GM23338 (cell line): Measurements from ENCODE around the gene B3GALNT1. TPM values are rescaled to one million over a fixed set of nuclear protein-coding genes. Genes with fewer than 3 reads are reported as not detected.

Experiments used
- ATAC-seq: fragments of 200-7000 bp; cut with Tn5 transposase; 3 replicates; pipeline ENCODE4 v1.9.1; 2020
- DNase-seq: peaks from one replicate; pipeline ENCODE4 v3.0.0-alpha.2; 2015; ENCODE audit warnings: low spot score
- H2AFZ ChIP-seq: fragments of 200-600 bp; sonication (generic); 2 replicates; pipeline ENCODE4 v1.8.0; 2016; ENCODE audit warnings: antibody characterized with exemption, mild to moderate bottlenecking, moderate library complexity
- H3F3A ChIP-seq: fragments of 200-600 bp; sonication (generic); replicated peaks from 2 replicates; pipeline ENCODE4 v1.8.0; 2017; ENCODE audit warnings: antibody characterized with exemption, mixed run types, low read depth
- H3K27ac ChIP-seq: fragments of 200-600 bp; sonication (generic); 2 replicates; pipeline ENCODE4 v1.6.1; 2016; ENCODE audit warnings: low read depth
- H3K27me3 ChIP-seq: fragments of 200-600 bp; sonication (generic); 2 replicates; pipeline ENCODE4 v1.8.0; 2016; ENCODE audit warnings: mild to moderate bottlenecking, mixed run types, moderate library complexity; ENCODE audit not compliant: insufficient read depth
- H3K36me3 ChIP-seq: fragments of 200-600 bp; sonication (generic); 2 replicates; pipeline ENCODE4 v1.8.0; 2016; ENCODE audit warnings: mild to moderate bottlenecking; ENCODE audit not compliant: insufficient read depth
- H3K4me1 ChIP-seq: fragments of 200-600 bp; sonication (generic); 2 replicates; pipeline ENCODE4 v1.8.0; 2016; ENCODE audit warnings: mild to moderate bottlenecking, moderate library complexity; ENCODE audit not compliant: insufficient read depth
- H3K4me2 ChIP-seq: fragments of 200-600 bp; sonication (generic); 2 replicates; pipeline ENCODE4 v1.7.1; 2017; ENCODE audit warnings: mixed run types
- H3K4me3 ChIP-seq: fragments of 200-600 bp; sonication (generic); 2 replicates; pipeline ENCODE4 v1.6.1; 2016; ENCODE audit warnings: mixed run types
- H3K79me2 ChIP-seq: fragments of 200-600 bp; sonication (generic); replicated peaks from 2 replicates; pipeline ENCODE4 v1.8.0; 2017; ENCODE audit warnings: mild to moderate bottlenecking; ENCODE audit not compliant: insufficient read depth
- H3K9me2 ChIP-seq: fragments of 200-600 bp; sonication (generic); 2 replicates; pipeline ENCODE4 v1.8.0; 2017; ENCODE audit not compliant: insufficient read depth
- H4K20me1 ChIP-seq: fragments of 200-600 bp; sonication (generic); replicated peaks from 2 replicates; pipeline ENCODE4 v1.8.0; 2017; ENCODE audit warnings: mild to moderate bottlenecking; ENCODE audit not compliant: insufficient read depth
- H3K27ac Mint-ChIP-seq: 2 replicates; pipeline ENCODE4 v1.8.0; 2020; ENCODE audit warnings: inconsistent platforms, mild to moderate bottlenecking, moderate library complexity, mixed read lengths
- H3K27me3 Mint-ChIP-seq: 3 replicates; pipeline ENCODE4 v1.8.0; 2022; ENCODE audit warnings: low read depth, mild to moderate bottlenecking, moderate library complexity, mixed read lengths, inconsistent platforms; ENCODE audit not compliant: insufficient read depth, poor library complexity
- H3K36me3 Mint-ChIP-seq: 3 replicates; pipeline ENCODE4 v1.8.0; 2021; ENCODE audit warnings: low read depth, mild to moderate bottlenecking, inconsistent platforms, moderate library complexity, mixed read lengths
- H3K4me1 Mint-ChIP-seq: 3 replicates; pipeline ENCODE4 v1.8.0; 2020; ENCODE audit warnings: mild to moderate bottlenecking, inconsistent platforms, mixed read lengths
- H3K4me3 Mint-ChIP-seq: 3 replicates; pipeline ENCODE4 v1.8.0; 2021; ENCODE audit warnings: moderate library complexity, mild to moderate bottlenecking, inconsistent platforms, mixed read lengths
- H3K9me3 Mint-ChIP-seq: 3 replicates; pipeline ENCODE4 v1.8.0; 2020; ENCODE audit warnings: moderate library complexity, mild to moderate bottlenecking, inconsistent platforms, mixed read lengths
- CREB1 ChIP-seq: fragments of 250-450 bp; sonication (Bioruptor Pico); IDR thresholded peaks from 2 replicates; pipeline ENCODE4 v1.5.0; 2020; ENCODE audit warnings: low read depth, mild to moderate bottlenecking, moderate library complexity
- EZH2 ChIP-seq: fragments of 200-600 bp; sonication (generic); IDR thresholded peaks from one replicate; pipeline ENCODE4 v1.8.0; 2017; ENCODE audit warnings: antibody characterized with exemption, mild to moderate bottlenecking, low read depth; ENCODE audit not compliant: unreplicated experiment
- EZH2phosphoT487 ChIP-seq: fragments of 200-600 bp; sonication (generic); IDR thresholded peaks from one replicate; pipeline ENCODE4 v1.8.1; 2018; ENCODE audit warnings: antibody characterized with exemption; ENCODE audit not compliant: unreplicated experiment
- JUNB ChIP-seq: IDR thresholded peaks from one replicate; pipeline ENCODE4 v1.6.1; 2016; ENCODE audit warnings: antibody characterized with exemption; ENCODE audit not compliant: unreplicated experiment
- NANOG ChIP-seq: IDR thresholded peaks from 2 replicates; pipeline ENCODE4 v1.6.1; 2016; ENCODE audit warnings: antibody characterized with exemption, borderline replicate concordance
- POLR2AphosphoS5 ChIP-seq: IDR thresholded peaks from 2 replicates; pipeline ENCODE4 v1.6.1; 2016; ENCODE audit warnings: antibody characterized with exemption, low read depth
- STAT1 ChIP-seq: IDR thresholded peaks from one replicate; pipeline ENCODE4 v1.6.1; 2016; ENCODE audit warnings: antibody characterized with exemption; ENCODE audit not compliant: unreplicated experiment
- ZNF114 ChIP-seq: fragments of 250-450 bp; sonication (Bioruptor Pico); IDR thresholded peaks from 2 replicates; pipeline ENCODE4 v1.5.0; 2020; ENCODE audit warnings: mild to moderate bottlenecking, moderate library complexity
- ZNF331 ChIP-seq: fragments of 250-450 bp; sonication (Bioruptor Pico); IDR thresholded peaks from 2 replicates; pipeline ENCODE4 v1.5.0; 2020; ENCODE audit warnings: low read depth, mild to moderate bottlenecking, moderate library complexity
- polyA plus RNA-seq: library from polyadenylated mRNA; unstranded; fragments of >200 nt; fragmentation: Nextera tagmentation; extraction: Ambion mirVana; gene quantifications from 2 replicates; pipeline ENCODE4 v1.2.1, GENCODE V29; 2016
- total RNA-seq: library from RNA; depleted of rRNA; stranded (reverse); fragments of >200 nt; shearing (Covaris generic); gene quantifications from 2 replicates; pipeline ENCODE4 v1.2.3, GENCODE V29; 2014
- TF ChIP-seq, protein P1 (sequence below): fragments of 250-450 bp; sonication (Bioruptor Pico); IDR thresholded peaks from 2 replicates; pipeline ENCODE4 v1.5.0; 2020; ENCODE audit warnings: mild to moderate bottlenecking, moderate library complexity
- TF ChIP-seq, protein P2 (sequence below): IDR thresholded peaks from 2 replicates; pipeline ENCODE4 v1.6.1; 2016; ENCODE audit warnings: antibody characterized with exemption
- TF ChIP-seq, protein P3 (sequence below): IDR thresholded peaks from one replicate; pipeline ENCODE4 v1.6.1; 2018; ENCODE audit warnings: antibody characterized with exemption; ENCODE audit not compliant: unreplicated experiment
- TF ChIP-seq, protein P4 (sequence below), 2 experiments: fragments of 200-600 bp in 1 of 2; sonication (generic) in 1 of 2; conservative IDR thresholded peaks; 2 replicates each; pipeline versions ENCODE4 v1.5.1 to v1.6.1; 2016 to 2017; ENCODE audit warnings: antibody characterized with exemption in 2 of 2, low read depth in 2 of 2, mild to moderate bottlenecking in 2 of 2, moderate library complexity in 1 of 2

Gene B3GALNT1
- total and polyA plus RNA-seq, 2 experiments from 2014 or later: 3.3 to 5.9 TPM

DNA sequence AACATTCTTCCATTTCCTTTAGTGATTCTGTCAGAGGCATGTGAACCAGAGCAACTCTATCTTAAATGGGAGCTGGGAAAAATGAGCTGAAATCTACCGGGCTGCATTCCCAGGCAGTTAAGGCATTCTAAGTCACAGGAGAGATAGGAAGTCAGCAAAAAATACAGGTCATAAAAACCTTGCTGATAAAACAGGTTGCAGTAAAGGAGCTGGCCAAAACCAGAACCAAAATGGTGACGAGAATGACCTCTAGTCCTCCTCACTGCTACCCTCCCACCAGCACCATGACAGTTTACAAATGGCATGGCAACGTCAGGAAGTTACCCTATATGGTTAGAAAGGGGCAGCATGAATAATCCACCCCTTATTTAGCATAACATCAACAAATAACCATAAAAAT is 66.4 kb downstream of the B3GALNT1 start (continued):
- no peak for TF ChIP-seq STAT1
- TF ChIP-seq POLR2AphosphoS5: no peak
- no peak for TF ChIP-seq ZNF114
- no peak for TF ChIP-seq EZH2
- TF ChIP-seq, protein P1, sequence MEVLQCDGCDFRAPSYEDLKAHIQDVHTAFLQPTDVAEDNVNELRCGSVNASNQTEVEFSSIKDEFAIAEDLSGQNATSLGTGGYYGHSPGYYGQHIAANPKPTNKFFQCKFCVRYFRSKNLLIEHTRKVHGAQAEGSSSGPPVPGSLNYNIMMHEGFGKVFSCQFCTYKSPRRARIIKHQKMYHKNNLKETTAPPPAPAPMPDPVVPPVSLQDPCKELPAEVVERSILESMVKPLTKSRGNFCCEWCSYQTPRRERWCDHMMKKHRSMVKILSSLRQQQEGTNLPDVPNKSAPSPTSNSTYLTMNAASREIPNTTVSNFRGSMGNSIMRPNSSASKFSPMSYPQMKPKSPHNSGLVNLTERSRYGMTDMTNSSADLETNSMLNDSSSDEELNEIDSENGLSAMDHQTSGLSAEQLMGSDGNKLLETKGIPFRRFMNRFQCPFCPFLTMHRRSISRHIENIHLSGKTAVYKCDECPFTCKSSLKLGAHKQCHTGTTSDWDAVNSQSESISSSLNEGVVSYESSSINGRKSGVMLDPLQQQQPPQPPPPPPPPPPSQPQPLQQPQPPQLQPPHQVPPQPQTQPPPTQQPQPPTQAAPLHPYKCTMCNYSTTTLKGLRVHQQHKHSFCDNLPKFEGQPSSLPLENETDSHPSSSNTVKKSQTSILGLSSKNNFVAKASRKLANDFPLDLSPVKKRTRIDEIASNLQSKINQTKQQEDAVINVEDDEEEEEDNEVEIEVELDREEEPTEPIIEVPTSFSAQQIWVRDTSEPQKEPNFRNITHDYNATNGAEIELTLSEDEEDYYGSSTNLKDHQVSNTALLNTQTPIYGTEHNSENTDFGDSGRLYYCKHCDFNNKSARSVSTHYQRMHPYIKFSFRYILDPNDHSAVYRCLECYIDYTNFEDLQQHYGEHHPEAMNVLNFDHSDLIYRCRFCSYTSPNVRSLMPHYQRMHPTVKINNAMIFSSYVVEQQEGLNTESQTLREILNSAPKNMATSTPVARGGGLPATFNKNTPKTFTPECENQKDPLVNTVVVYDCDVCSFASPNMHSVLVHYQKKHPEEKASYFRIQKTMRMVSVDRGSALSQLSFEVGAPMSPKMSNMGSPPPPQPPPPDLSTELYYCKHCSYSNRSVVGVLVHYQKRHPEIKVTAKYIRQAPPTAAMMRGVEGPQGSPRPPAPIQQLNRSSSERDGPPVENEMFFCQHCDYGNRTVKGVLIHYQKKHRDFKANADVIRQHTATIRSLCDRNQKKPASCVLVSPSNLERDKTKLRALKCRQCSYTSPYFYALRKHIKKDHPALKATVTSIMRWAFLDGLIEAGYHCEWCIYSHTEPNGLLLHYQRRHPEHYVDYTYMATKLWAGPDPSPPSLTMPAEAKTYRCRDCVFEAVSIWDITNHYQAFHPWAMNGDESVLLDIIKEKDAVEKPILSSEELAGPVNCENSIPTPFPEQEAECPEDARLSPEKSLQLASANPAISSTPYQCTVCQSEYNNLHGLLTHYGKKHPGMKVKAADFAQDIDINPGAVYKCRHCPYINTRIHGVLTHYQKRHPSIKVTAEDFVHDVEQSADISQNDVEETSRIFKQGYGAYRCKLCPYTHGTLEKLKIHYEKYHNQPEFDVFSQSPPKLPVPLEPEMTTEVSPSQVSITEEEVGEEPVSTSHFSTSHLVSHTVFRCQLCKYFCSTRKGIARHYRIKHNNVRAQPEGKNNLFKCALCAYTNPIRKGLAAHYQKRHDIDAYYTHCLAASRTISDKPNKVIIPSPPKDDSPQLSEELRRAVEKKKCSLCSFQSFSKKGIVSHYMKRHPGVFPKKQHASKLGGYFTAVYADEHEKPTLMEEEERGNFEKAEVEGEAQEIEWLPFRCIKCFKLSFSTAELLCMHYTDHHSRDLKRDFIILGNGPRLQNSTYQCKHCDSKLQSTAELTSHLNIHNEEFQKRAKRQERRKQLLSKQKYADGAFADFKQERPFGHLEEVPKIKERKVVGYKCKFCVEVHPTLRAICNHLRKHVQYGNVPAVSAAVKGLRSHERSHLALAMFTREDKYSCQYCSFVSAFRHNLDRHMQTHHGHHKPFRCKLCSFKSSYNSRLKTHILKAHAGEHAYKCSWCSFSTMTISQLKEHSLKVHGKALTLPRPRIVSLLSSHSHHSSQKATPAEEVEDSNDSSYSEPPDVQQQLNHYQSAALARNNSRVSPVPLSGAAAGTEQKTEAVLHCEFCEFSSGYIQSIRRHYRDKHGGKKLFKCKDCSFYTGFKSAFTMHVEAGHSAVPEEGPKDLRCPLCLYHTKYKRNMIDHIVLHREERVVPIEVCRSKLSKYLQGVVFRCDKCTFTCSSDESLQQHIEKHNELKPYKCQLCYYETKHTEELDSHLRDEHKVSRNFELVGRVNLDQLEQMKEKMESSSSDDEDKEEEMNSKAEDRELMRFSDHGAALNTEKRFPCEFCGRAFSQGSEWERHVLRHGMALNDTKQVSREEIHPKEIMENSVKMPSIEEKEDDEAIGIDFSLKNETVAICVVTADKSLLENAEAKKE (CRISPR knock-in tag): no peak
- TF ChIP-seq JUNB: no peak

DNA sequence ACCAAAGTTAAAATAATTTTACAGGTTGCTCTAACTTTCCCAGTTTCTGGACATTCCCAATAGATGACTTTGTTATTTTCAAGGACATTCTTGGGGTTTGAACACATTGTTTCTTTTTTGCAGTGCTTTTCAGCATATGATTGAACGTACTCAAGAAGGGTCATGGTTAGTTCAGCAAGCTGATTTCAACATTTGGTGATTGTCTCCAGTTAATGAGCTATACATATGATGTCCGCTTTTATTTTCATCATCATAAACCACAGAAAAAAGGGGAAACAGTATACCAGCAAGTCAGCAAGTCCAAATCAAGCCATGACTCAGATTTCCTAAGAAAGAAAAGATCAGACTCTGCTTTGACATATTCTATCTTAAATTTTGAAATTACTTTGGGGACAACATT is 69.4 kb downstream of the B3GALNT1 start:
- Mint-ChIP-seq H3K36me3 (peaks cover 19% of the 10 kb centered on the region; the same call in 2 of the 3 replicates), H3K27me3 (peaks cover 3% of the 10 kb centered on the region), H3K4me3 (no peak overlapping the region), H3K4me1 (peaks cover 4% of the 10 kb centered on the region; the same call in 1 of the 3 replicates), H3K9me3 (peaks cover 16% of the 10 kb centered on the region), H3K27ac (no peak overlapping the region)
- Histone ChIP-seq H3K79me2 (no peaks in the 10 kb centered on the region), H3K27me3 (no peaks in the 10 kb centered on the region), H3K4me1 (peaks cover 3% of the 10 kb centered on the region; the same call in 1 of the 2 replicates), H3F3A (no peaks in the 10 kb centered on the region), H3K9me2 (no peaks in the 10 kb centered on the region), H4K20me1 (no peaks in the 10 kb centered on the region), H3K36me3 (no peaks in the 10 kb centered on the region), H3K4me3 (no peak overlapping the region), H3K27ac (no peak overlapping the region), H2AFZ (no peak overlapping the region), H3K4me2 (no peak overlapping the region)
- DNase-seq: no peak
- ATAC-seq: no peak
- TF ChIP-seq STAT1 (no peak), JUNB (no peak), EZH2 (no peak), POLR2AphosphoS5 (no peak), ZNF331 (CRISPR knock-in tag) (no peak), EZH2phosphoT487 (no peak), NANOG (no peak), CREB1 (CRISPR knock-in tag) (no peak)
- TF ChIP-seq, protein P2, sequence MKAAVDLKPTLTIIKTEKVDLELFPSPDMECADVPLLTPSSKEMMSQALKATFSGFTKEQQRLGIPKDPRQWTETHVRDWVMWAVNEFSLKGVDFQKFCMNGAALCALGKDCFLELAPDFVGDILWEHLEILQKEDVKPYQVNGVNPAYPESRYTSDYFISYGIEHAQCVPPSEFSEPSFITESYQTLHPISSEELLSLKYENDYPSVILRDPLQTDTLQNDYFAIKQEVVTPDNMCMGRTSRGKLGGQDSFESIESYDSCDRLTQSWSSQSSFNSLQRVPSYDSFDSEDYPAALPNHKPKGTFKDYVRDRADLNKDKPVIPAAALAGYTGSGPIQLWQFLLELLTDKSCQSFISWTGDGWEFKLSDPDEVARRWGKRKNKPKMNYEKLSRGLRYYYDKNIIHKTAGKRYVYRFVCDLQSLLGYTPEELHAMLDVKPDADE: no peak
- TF ChIP-seq, protein P3, sequence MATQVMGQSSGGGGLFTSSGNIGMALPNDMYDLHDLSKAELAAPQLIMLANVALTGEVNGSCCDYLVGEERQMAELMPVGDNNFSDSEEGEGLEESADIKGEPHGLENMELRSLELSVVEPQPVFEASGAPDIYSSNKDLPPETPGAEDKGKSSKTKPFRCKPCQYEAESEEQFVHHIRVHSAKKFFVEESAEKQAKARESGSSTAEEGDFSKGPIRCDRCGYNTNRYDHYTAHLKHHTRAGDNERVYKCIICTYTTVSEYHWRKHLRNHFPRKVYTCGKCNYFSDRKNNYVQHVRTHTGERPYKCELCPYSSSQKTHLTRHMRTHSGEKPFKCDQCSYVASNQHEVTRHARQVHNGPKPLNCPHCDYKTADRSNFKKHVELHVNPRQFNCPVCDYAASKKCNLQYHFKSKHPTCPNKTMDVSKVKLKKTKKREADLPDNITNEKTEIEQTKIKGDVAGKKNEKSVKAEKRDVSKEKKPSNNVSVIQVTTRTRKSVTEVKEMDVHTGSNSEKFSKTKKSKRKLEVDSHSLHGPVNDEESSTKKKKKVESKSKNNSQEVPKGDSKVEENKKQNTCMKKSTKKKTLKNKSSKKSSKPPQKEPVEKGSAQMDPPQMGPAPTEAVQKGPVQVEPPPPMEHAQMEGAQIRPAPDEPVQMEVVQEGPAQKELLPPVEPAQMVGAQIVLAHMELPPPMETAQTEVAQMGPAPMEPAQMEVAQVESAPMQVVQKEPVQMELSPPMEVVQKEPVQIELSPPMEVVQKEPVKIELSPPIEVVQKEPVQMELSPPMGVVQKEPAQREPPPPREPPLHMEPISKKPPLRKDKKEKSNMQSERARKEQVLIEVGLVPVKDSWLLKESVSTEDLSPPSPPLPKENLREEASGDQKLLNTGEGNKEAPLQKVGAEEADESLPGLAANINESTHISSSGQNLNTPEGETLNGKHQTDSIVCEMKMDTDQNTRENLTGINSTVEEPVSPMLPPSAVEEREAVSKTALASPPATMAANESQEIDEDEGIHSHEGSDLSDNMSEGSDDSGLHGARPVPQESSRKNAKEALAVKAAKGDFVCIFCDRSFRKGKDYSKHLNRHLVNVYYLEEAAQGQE: no peak
- TF ChIP-seq, protein P4, sequence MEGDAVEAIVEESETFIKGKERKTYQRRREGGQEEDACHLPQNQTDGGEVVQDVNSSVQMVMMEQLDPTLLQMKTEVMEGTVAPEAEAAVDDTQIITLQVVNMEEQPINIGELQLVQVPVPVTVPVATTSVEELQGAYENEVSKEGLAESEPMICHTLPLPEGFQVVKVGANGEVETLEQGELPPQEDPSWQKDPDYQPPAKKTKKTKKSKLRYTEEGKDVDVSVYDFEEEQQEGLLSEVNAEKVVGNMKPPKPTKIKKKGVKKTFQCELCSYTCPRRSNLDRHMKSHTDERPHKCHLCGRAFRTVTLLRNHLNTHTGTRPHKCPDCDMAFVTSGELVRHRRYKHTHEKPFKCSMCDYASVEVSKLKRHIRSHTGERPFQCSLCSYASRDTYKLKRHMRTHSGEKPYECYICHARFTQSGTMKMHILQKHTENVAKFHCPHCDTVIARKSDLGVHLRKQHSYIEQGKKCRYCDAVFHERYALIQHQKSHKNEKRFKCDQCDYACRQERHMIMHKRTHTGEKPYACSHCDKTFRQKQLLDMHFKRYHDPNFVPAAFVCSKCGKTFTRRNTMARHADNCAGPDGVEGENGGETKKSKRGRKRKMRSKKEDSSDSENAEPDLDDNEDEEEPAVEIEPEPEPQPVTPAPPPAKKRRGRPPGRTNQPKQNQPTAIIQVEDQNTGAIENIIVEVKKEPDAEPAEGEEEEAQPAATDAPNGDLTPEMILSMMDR (conservative IDR thresholded peaks at IDR 0.05; ENCODE audit: low read depth in 2 of 2): no peak
